ENCODE results near the gene PAX2. TPM values are rescaled to one million over a fixed set of nuclear protein-coding genes. Genes with fewer than 3 reads are reported as not detected.

PAX2 gene
- total RNA-seq, 2 experiments from 2014 or later, result not detected

DNA sequence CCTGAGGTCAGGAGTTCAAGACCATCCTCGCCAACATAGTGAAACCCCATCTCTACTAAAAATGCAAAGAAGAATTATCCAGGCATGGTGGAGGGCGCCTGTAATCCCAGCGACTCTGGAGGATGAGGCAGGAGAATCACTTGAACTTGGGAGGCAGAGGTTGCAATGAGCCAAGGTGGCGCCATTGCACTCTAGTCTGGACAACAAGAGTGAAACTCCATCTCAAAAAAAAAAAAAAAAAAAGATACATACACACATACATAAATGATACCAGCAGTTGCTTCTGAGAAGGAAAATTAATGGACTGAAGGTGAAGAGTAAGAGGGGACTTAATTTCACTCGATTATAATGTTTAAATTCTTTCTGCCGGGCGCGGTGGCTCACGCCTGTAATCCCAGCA, 40.2 kb upstream of the PAX2 start:
- intact Hi-C loops (cut with micrococcal nuclease), result no loop called here
- H3K27me3 Mint-ChIP-seq, result peaks cover 35% of the 10 kb centered on the region
- DNase-seq (no peak), ATAC-seq (no peak)
- ChIA-PET POLR2A (no interaction called here), CTCF (no interaction called here)
- H3K4me1 Mint-ChIP-seq (ENCODE audit: low read depth), result no peaks in the 10 kb centered on the region
- H3K36me3 Mint-ChIP-seq (ENCODE audit: low read depth), result no peaks in the 10 kb centered on the region
- H3K9me3 Mint-ChIP-seq, result no peaks in the 10 kb centered on the region
- no peak overlapping the region for H3K27ac Mint-ChIP-seq
- no peak overlapping the region for H3K4me3 Mint-ChIP-seq
- TF ChIP-seq CTCF (IDR thresholded peaks at IDR 0.05), result no peak

DNA sequence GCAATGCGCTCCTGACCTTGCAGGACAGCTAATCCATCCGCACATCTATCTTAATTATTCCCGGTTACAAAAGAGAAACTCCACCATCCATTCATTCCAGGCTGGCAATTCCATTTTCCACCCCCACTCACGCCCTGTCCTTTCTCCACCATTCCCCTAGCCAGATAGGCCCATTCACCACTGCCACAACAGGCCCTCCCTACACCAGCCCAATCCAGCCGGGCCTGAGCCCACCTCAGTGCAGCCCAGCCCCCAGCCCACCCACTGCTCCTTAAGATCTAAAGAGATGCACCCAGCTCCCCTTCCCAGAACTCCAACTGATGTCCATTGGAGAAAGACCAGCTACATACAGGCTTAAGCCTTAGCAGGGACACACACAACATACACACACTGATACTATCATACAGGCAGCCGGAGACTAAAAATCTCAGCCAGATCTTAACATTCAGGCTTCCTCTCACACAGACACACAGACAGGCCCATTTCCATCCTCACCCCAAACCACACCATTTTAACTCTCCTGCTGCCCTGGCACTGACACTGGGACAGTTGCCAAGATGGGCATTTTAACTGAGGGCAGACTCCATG, 38.0 kb upstream of the PAX2 start:
- intact Hi-C loops (cut with micrococcal nuclease), result no loop called here
- TF ChIP-seq CTCF (IDR thresholded peaks at IDR 0.05), result no peak
- Mint-ChIP-seq H3K27ac (no peak overlapping the region), H3K27me3 (peaks cover 53% of the 10 kb centered on the region), H3K4me3 (no peak overlapping the region), H3K36me3 (ENCODE audit: low read depth) (no peaks in the 10 kb centered on the region), H3K9me3 (no peaks in the 10 kb centered on the region), H3K4me1 (ENCODE audit: low read depth) (no peaks in the 10 kb centered on the region)
- DNase-seq, result no peak
- ChIA-PET POLR2A (no interaction called here), CTCF (interaction anchor here (1.1 kb wide), 1 partner anchor 36 kb away, joined by 3 read pairs; no protein-coding TSS in a partner anchor)
- ATAC-seq, result no peak

- no peak for TF ChIP-seq CTCF (IDR thresholded peaks at IDR 0.05)
- no peaks in the 10 kb centered on the region for H3K4me1 Mint-ChIP-seq (ENCODE audit: low read depth)
- H3K9me3 Mint-ChIP-seq, result no peaks in the 10 kb centered on the region
- POLR2A ChIA-PET, result interaction anchor here (0.9 kb wide), 1 partner anchor 64 kb away, joined by 3 read pairs; no protein-coding TSS in a partner anchor
- no peak overlapping the region for H3K27ac Mint-ChIP-seq
- CTCF ChIA-PET, result interaction anchor here (1.5 kb wide), 1 partner anchor 34 kb away, joined by 4 read pairs; no protein-coding TSS in a partner anchor
- H3K36me3 Mint-ChIP-seq (ENCODE audit: low read depth), result no peaks in the 10 kb centered on the region
- ATAC-seq, result no peak
- DNase-seq, result no peak
- peaks cover 66% of the 10 kb centered on the region for H3K27me3 Mint-ChIP-seq
- intact Hi-C loops (cut with micrococcal nuclease), result no loop called here
- no peak overlapping the region for H3K4me3 Mint-ChIP-seq
Observed at GRCh38 chr10:100709146-100710082, 36.0 kb upstream of the PAX2 start.

DNA sequence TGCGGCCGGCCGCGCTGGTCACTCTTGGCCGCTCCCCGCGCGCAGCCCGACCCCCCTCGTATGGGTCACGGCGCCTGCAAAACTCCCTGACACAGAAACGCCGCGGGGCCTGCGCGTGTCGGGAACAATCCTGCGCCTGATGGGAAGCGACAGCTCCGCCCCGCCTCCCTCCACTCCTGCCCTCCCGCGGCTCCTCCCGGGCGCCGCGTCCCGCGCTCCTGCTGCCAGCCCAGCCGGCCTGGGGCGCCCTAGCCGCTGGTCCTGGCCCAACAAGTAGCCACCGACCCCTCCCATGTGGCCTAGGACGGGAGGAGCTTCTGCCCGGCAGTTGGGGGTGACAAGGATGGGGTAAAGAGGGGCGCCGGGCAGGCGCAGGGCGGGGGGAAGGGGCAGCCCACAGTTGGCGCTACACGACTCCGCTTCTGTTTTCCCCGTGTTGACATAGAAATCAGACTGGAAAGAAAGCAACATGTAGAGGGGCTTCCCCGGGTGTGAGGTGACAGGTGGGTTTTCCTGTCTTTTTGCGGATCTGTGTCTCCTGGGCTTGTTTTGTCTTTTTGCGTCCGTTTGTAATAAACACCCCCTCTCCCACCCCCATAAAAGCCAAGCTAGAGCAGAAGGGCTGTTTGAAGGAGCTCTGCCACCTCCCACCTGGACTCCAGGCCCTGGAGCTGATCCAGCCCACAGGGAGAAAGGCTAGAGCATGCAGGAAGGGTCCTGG, 35.1 kb upstream of the PAX2 start:
- Mint-ChIP-seq H3K9me3 (no peaks in the 10 kb centered on the region), H3K4me1 (ENCODE audit: low read depth) (peaks cover 5% of the 10 kb centered on the region), H3K4me3 (no peak overlapping the region), H3K36me3 (ENCODE audit: low read depth) (no peaks in the 10 kb centered on the region), H3K27me3 (peaks cover 75% of the 10 kb centered on the region), H3K27ac (no peak overlapping the region)
- TF ChIP-seq CTCF (IDR thresholded peaks at IDR 0.05), result no peak
- ATAC-seq (no peak), DNase-seq (no peak)
- CTCF ChIA-PET, result interaction anchor here (1.5 kb wide), 1 partner anchor 33 kb away, joined by 4 read pairs; no protein-coding TSS in a partner anchor
- intact Hi-C loops (cut with micrococcal nuclease), result no loop called here
- POLR2A ChIA-PET, result no interaction called here
